Activated T-cell treated with anti-CD3 and anti-CD28 coated beads, Interleukin-2, amount 50 U/mL, for 72 hours (primary cell): Measurements from ENCODE around the gene CCNY. TPM values are rescaled to one million over a fixed set of nuclear protein-coding genes. Genes with fewer than 3 reads are reported as not detected.

Experiments used
- ATAC-seq, 2 donors: fragments of 150-1000 bp; cut with Tn5 transposase; replicated peaks in 1 of 2; 2 replicates each; pipeline ENCODE4 v1.10.0; 2021; ENCODE audit warnings: moderate library complexity in 2 of 2, mild to moderate bottlenecking in 1 of 2
- DNase-seq, 2 donors: peaks; one replicate each; pipeline ENCODE4 v3.0.0; 2021 to 2022; ENCODE audit warnings: mixed read lengths in 1 of 2
- H3K27ac Mint-ChIP-seq: one replicate; pipeline ENCODE4 v1.8.0; 2022; ENCODE audit warnings: mild to moderate bottlenecking, moderate library complexity, mixed read lengths
- H3K27me3 Mint-ChIP-seq: one replicate; pipeline ENCODE4 v1.8.0; 2022; ENCODE audit warnings: low read depth, mixed read lengths
- H3K36me3 Mint-ChIP-seq, 2 donors: one replicate each; pipeline ENCODE4 v1.8.0; 2022; ENCODE audit warnings: mixed read lengths in 2 of 2, mild to moderate bottlenecking in 1 of 2; ENCODE audit not compliant: insufficient read depth in 2 of 2
- H3K4me1 Mint-ChIP-seq: one replicate; pipeline ENCODE4 v1.8.0; 2022; ENCODE audit warnings: low read depth, mixed read lengths
- H3K4me3 Mint-ChIP-seq, 2 donors: one replicate each; pipeline ENCODE4 v1.8.0; 2022; ENCODE audit warnings: mild to moderate bottlenecking in 2 of 2, mixed read lengths in 2 of 2, moderate library complexity in 2 of 2
- H3K9me3 Mint-ChIP-seq, 2 donors: one replicate each; pipeline ENCODE4 v1.8.0; 2022; ENCODE audit warnings: mixed read lengths in 2 of 2
- total RNA-seq, 2 donors: library from RNA; stranded (reverse); gene quantifications; one replicate each; pipeline ENCODE4 v1.2.3, GENCODE V29; 2022

The CCNY gene
- total RNA-seq, 2 donors from 2014 or later: 54.1 to 78.6 TPM

DNA sequence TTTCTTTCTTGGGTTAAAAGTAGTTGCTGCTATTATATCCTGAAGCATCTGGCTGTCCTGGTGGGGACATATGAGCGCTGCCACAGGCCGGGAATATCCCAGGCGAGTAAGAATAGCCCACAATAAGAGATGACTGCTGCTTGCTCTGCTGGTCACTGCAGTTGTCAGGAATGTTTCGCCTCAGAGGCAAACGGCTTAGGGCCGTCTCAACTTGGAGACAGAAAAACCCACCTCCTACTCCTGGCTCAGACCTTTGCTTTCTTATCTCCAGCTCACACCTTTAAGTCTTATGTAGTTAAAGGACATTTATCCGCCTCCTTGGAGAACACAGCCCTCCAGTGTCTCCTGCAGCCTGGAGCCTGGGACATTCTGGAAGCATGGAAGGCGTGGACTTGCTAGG is 268.9 kb downstream of the CCNY start, which contains the start of gene GJD4:
GJD4 (plus strand) TSS at position 151 of the 400 bp plus-strand sequence; CDS start at position 378, 227 bp downstream.
- no peak for ATAC-seq
- H3K4me1 Mint-ChIP-seq: no peaks in the 10 kb centered on the region
- peaks cover 56% of the 10 kb centered on the region for H3K27me3 Mint-ChIP-seq
- peaks cover 0 to 3% of the 10 kb centered on the region in 2 donors for H3K9me3 Mint-ChIP-seq
- no peak within 1 kb of the TSS for H3K4me3 Mint-ChIP-seq
- H3K27ac Mint-ChIP-seq: no peak within 1 kb of the TSS
- peaks cover 2 to 4% of the 10 kb centered on the region in 2 donors for H3K36me3 Mint-ChIP-seq
- DNase-seq: no peak

DNA sequence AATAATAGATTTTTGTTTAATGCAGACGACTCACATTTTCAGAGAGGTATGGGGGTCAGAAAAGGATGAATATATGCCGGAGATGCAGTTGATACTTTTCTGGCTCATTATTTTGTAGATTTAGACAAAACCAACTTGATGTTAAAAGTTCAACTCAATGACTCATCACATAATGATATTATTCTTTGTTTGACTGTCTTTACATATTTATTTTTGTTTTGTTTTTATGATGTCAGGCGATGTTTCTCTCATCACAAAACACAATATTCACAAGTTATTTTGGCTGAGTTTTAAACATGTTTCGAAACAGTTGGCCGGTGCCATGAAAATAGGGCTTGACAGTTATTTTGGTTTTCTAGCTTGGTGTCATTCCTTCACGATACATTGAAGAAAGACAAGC is 270.1 kb downstream of the CCNY start:
- ATAC-seq (no peak), DNase-seq (no peak)
- H3K27me3 Mint-ChIP-seq: peaks cover 53% of the 10 kb centered on the region
- peaks cover 0 to 3% of the 10 kb centered on the region in 2 donors for H3K9me3 Mint-ChIP-seq
- H3K36me3 Mint-ChIP-seq: peaks cover 2 to 4% of the 10 kb centered on the region in 2 donors
- H3K27ac Mint-ChIP-seq: no peak overlapping the region
- no peaks in the 10 kb centered on the region for H3K4me1 Mint-ChIP-seq
- H3K4me3 Mint-ChIP-seq: no peak overlapping the region

DNA sequence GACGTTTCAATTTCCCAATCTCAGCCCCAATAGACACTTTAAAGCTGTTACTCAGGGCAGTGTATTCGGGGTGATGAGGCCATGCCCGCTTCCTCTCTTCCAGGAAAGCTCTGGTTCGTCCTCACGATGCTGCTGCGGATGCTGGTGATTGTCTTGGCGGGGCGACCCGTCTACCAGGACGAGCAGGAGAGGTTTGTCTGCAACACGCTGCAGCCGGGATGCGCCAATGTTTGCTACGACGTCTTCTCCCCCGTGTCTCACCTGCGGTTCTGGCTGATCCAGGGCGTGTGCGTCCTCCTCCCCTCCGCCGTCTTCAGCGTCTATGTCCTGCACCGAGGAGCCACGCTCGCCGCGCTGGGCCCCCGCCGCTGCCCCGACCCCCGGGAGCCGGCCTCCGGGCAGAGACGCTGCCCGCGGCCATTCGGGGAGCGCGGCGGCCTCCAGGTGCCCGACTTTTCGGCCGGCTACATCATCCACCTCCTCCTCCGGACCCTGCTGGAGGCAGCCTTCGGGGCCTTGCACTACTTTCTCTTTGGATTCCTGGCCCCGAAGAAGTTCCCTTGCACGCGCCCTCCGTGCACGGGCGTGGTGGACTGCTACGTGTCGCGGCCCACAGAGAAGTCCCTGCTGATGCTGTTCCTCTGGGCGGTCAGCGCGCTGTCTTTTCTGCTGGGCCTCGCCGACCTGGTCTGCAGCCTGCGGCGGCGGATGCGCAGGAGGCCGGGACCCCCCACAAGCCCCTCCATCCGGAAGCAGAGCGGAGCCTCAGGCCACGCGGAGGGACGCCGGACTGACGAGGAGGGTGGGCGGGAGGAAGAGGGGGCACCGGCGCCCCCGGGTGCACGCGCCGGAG is 271.4 kb downstream of the CCNY start:
- H3K9me3 Mint-ChIP-seq: peaks cover 0 to 3% of the 10 kb centered on the region in 2 donors
- H3K4me1 Mint-ChIP-seq: no peaks in the 10 kb centered on the region
- DNase-seq (no peak), ATAC-seq (peak; percentile 50 to 58)
- peaks cover 61% of the 10 kb centered on the region for H3K27me3 Mint-ChIP-seq
- H3K4me3 Mint-ChIP-seq: peak overlapping the region; percentile 80 to 82
- no peak overlapping the region for H3K27ac Mint-ChIP-seq
- H3K36me3 Mint-ChIP-seq: peaks cover 2 to 4% of the 10 kb centered on the region in 2 donors

DNA sequence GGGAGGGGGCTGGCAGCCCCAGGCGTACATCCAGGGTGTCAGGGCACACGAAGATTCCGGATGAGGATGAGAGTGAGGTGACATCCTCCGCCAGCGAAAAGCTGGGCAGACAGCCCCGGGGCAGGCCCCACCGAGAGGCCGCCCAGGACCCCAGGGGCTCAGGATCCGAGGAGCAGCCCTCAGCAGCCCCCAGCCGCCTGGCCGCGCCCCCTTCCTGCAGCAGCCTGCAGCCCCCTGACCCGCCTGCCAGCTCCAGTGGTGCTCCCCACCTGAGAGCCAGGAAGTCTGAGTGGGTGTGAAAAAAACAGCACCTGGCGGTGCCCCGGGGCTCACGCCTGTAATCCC is 272.0 kb downstream of the CCNY start:
- Mint-ChIP-seq H3K27me3 (peaks cover 56% of the 10 kb centered on the region), H3K9me3 (peaks cover 0 to 3% of the 10 kb centered on the region in 2 donors), H3K27ac (no peak overlapping the region), H3K4me3 (peak overlapping the region in 1 of 2 donors; percentile 82), H3K4me1 (no peaks in the 10 kb centered on the region), H3K36me3 (peaks cover 2 to 4% of the 10 kb centered on the region in 2 donors)
- no peak for ATAC-seq
- DNase-seq: no peak

DNA sequence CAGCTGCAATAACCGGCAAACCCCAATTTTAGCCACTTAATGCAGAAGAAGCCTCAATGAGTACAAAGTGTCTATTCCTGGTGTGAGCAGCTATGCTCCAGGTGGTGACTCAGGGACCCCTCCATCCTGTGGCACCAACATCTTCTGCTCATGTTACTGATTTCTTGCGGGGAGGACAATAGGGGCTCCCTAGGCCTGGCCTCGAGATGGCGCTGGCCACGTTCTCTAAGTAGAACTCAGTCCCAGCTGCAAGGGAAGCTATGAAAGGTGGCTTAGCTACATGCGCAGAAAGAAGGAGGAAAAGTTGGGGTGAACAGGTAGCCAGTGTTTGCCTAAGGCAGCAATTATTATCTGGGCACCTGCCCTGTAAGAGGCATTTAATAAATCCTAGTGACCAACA is 275.4 kb downstream of the CCNY start:
- no peak for ATAC-seq
- Mint-ChIP-seq H3K4me1 (no peaks in the 10 kb centered on the region), H3K27ac (no peak overlapping the region), H3K9me3 (peaks cover 0 to 3% of the 10 kb centered on the region in 2 donors), H3K27me3 (peaks cover 42% of the 10 kb centered on the region), H3K36me3 (peaks cover 2 to 4% of the 10 kb centered on the region in 2 donors), H3K4me3 (no peak overlapping the region)
- no peak for DNase-seq

DNA sequence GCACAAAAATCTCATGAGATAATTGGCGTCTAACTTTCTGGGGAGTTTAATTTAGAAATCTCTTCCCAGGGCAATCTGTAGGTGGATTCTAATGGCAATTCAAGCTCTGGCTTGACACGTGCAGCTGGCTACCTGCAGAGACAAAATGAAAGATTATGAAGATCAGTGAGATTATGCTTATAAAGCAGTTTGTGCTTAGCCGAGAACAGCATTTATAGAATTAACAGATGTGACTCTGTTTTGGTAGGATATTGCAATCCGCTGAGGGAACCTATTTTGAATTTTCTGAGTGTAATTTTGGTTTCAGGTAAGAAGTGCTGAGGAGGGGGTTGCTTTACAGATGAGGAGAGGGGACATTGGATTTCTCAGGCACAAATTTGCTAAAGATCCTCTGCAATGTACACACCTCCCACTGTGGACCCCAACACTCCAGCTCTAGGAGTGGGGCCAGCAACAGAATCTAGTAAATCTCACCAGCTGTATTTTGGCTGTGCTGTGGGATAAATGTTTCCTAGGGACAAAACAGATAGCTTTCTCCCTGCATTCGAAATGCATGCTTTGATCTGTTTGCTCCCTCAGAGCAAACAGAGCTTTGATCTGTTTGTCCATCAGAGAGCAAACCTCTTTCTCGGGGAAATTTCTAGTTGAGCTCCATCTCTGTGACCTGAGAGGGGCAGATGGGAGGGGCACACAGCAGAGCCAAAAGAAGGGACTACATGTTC is 276.2 kb downstream of the CCNY start:
- Mint-ChIP-seq H3K4me1 (no peaks in the 10 kb centered on the region), H3K9me3 (peaks cover 0 to 3% of the 10 kb centered on the region in 2 donors), H3K27ac (no peak overlapping the region), H3K4me3 (no peak overlapping the region), H3K36me3 (peaks cover 2 to 4% of the 10 kb centered on the region in 2 donors), H3K27me3 (peaks cover 34% of the 10 kb centered on the region)
- ATAC-seq (no peak), DNase-seq (no peak)

DNA sequence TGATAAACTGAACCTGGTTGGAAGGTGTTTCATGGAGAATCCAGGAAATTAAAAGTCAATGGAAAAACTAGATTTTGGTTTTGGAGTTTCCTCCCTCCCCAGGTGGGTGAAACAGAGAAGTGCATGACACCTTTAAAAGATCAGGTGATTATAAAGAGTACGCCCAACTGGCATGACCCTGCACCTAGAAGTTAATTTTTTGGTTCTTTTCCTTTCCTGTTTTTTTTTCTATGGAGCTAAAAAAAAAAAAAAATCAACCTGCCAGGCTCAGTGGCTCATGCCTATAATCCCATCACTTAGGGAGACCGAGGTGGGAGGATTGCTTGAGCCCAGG is 276.8 kb downstream of the CCNY start:
- H3K9me3 Mint-ChIP-seq: peaks cover 0 to 3% of the 10 kb centered on the region in 2 donors
- no peak for DNase-seq
- no peak for ATAC-seq
- peaks cover 2 to 4% of the 10 kb centered on the region in 2 donors for H3K36me3 Mint-ChIP-seq
- no peak overlapping the region for H3K4me3 Mint-ChIP-seq
- H3K27ac Mint-ChIP-seq: no peak overlapping the region
- H3K27me3 Mint-ChIP-seq: peaks cover 31% of the 10 kb centered on the region
- H3K4me1 Mint-ChIP-seq: no peaks in the 10 kb centered on the region

DNA sequence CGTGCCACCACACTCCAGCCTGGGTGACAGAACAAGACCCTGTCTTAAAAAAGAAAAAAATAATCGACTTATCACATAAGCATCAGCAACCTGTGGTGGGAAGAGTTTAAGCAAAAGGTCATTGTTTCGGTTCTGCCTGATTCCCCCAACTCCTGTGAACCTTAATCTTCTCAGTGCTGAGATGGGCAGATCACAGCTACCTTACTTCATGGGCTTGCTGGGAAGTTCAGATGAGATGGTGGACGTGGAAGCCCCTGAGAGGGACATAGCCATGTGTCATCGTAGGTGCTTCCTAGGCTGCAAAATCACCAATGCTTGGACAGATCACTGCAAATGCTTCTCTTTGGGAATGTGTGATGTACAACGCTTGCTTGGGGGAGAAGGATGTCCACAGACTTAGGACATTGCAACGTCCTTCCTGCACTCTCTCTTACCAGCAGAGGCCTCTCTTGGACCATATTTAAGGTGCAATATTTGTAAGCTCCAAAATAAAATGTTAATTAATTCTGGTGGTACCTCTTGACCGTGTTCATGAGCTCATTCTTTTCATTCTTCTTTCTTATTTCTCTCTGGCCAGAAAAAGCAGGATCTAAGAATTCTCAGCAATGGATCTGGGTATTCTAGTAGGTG is 277.4 kb downstream of the CCNY start:
- Mint-ChIP-seq H3K4me3 (no peak overlapping the region), H3K27me3 (peaks cover 31% of the 10 kb centered on the region), H3K9me3 (peaks cover 0 to 3% of the 10 kb centered on the region in 2 donors), H3K36me3 (peaks cover 2 to 4% of the 10 kb centered on the region in 2 donors), H3K4me1 (no peaks in the 10 kb centered on the region), H3K27ac (no peak overlapping the region)
- no peak for DNase-seq
- no peak for ATAC-seq

DNA sequence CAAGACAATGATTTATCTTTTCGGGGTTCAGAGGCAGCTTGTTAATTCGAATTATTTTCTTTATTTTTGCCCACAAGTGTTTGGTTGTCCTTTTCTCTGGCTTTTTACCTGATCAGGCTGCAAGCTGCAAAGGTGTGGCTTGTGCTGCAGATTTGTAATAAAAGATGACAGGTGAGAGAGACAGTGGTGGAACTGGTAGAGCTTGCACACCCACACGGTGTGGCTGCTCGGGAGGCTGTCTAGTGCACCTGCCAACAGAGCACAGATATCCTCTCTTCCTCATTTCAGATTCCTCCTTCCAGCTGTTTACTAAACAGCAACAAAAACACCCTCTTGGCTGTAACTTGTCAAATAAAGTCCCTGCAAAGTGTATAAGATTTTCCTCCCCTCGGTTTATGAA is 278.0 kb downstream of the CCNY start:
- H3K27ac Mint-ChIP-seq: no peak overlapping the region
- H3K4me3 Mint-ChIP-seq: no peak overlapping the region
- no peaks in the 10 kb centered on the region for H3K4me1 Mint-ChIP-seq
- no peak for ATAC-seq
- H3K27me3 Mint-ChIP-seq: peaks cover 31% of the 10 kb centered on the region
- no peak for DNase-seq
- peaks cover 2 to 6% of the 10 kb centered on the region in 2 donors for H3K36me3 Mint-ChIP-seq
- peaks cover 0 to 3% of the 10 kb centered on the region in 2 donors for H3K9me3 Mint-ChIP-seq

Other genes starting within 250 kb of the CCNY start
- 10 to 100 TPM; 33.7 to 37.9 TPM for gene CUL2, start 246.2 kb upstream of the CCNY start, total RNA-seq
- gene CREM, start 209.7 kb upstream of the CCNY start, total RNA-seq: 100 to 1,000 TPM; 215 to 250 TPM